GM19438 (cell line): ENCODE measurements around the gene APOH.

ENCODE experiments used
- ATAC-seq: cut with Tn5 transposase; IDR thresholded peaks from one replicate; pipeline ENCODE4 v1.9.1; 2021; ENCODE audit warnings: low read depth; ENCODE audit not compliant: unreplicated experiment

APOH gene

GRCh38 chr17:66200685-66201092 is 28.5 kb downstream of the APOH start:
- no peak for ATAC-seq

DNA sequence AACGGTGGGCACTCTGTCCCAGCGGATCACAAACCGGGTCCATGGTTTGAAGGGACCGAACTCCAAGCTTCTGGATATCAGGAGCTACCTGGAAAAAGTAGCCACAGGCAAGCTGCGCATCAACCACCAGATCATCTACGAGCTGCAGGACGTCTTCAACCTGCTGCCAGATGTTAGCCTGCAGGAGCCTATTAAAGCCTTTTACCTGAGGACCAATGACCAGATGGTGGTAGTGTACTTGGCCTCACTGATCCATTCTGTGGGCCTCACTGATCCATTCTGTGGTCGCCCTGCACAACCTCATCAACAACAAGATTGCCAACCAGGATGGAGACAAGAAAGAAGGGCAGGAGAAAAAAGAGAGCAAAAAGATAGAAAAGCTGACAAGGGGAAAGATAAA is 31.0 kb downstream of the APOH start:
- no peak for ATAC-seq

- no peak for ATAC-seq
These were observed 36.9 kb downstream of the APOH start for GRCh38 chr17:66192378-66192687.

DNA sequence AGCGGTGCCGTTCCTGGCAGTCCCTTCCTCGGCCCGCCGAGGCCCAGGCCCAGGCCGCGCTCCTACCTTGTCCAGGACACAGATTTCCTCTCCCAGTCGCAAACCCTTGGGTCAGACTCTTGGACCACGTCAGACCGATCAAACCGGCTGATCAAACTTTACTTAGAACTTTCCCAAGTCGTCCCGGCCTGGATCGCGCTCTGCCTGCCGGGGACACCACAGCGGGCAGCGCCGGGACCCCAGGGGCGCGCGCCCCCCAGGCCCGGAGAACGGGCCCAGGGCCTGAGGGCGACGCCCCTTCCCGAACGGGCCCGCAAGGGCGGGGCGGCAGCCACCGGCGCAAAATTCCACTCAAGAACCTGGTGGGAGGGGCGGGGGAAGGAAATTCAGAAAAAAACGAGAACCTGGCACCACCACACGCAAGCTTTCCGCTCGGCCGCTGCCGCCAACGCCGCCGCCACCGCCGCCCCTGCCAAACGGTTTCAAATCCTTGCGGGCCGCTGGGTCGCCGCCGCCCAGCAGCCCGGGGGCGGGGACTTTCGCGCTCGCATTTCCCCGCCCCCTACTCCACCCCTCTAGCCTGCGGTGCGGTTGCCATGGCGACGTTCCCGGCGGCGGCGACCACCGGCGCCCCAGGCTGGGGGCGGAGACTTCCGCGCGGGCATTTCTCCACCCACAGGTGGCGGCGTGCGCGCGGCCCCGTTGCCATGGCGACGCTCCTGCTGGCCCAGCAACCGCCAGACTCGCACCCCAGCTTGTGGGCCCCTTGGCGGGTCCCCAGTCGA is 37.4 kb downstream of the APOH start, which contains the start of gene CEP112:
Gene CEP112, minus strand, starts transcription at position 541 of the 785 bp plus-strand sequence.
- peak; percentile 64 for ATAC-seq

- no peak for ATAC-seq
These were observed 38.2 kb downstream of the APOH start for GRCh38 chr17:66190738-66191592.

GRCh38 chr17:66187718-66188117 is 41.5 kb downstream of the APOH start:
- no peak for ATAC-seq

DNA sequence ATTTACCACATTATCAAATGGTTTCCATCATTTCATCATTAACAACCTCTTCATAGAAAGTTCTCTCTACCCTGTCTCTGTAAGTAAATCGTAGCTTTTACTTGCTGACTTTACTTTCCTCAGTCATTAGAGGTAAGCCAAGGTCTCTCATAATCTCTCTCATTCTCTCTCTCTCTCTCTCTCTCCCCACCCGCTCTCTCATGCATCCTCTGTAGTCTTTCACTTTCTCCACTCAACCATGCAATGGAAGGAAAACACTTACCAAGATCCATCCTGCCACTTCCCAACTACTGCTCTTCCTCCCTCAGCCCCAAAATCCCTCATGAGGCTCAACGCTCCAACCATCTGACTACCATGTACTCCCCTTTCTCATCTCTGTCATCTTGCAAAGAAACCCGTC is 43.4 kb downstream of the APOH start:
- no peak for ATAC-seq

DNA sequence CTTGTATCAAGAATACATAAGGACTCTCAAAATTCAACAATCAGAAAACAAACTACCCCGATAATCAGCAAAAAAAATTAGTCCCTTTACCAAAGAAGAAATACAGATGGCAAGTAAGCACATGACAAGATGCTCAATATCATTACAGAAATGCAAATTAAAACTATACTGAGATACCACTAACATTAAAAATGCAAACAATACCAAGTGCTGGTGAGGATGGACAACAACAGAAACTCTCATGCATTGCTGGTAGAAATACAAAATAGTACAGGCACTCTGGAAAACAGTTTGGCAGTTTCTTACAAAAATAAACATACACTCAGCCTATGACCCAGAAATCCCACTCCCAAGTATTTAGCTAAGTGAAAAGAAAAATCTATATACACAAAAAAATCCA is 44.8 kb downstream of the APOH start:
- ATAC-seq, result no peak

- ATAC-seq, result no peak
These were observed 45.7 kb downstream of the APOH start for GRCh38 chr17:66183529-66183928.

GRCh38 chr17:66178642-66179041 is 50.6 kb downstream of the APOH start:
- no peak for ATAC-seq

DNA sequence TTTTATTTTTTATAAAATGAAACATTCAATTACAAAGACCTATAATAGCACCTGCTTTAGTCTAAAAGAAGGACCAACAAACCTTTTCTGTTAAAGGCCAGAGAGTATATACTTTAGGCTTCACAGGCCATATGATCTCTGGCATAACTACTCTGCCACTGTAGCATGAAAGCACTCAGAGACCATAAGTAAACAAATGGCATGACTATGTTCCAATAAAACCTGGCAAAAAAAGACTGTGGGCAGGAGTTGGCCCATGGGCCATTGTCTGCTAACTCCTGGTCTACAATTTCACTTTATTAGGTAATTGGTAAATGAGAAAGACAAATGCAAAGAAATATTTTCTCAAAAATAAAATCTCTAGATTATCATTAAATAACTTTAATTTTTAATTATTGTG is 52.2 kb downstream of the APOH start:
- ATAC-seq, result no peak

- ATAC-seq, result no peak
These were observed 53.3 kb downstream of the APOH start for GRCh38 chr17:66175892-66176291.

- no peak for ATAC-seq
These were observed 56.5 kb downstream of the APOH start for GRCh38 chr17:66172691-66173223.

- no peak for ATAC-seq
These were observed 57.1 kb downstream of the APOH start for GRCh38 chr17:66172144-66172543.

GRCh38 chr17:66171692-66172091 is 57.5 kb downstream of the APOH start:
- ATAC-seq, result no peak

DNA sequence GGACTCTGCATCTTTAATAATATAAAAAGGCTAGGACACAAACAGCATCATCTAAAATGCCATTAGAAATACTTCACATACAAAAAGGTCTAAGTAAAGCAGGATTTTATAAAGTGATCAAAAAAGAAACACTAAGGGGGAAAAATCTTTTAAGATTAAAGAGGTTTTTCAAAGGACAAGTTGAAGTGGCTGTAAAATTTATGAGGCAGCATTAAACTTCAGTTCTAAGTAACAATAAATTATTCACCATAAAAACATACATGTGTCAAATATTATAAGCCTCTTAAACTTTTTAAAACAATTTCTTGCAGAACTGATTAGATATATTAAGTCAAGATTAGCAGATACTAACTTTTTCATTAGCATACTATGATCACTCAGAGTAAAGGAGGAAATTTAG is 58.0 kb downstream of the APOH start:
- no peak for ATAC-seq

GRCh38 chr17:66169839-66170238 is 59.4 kb downstream of the APOH start:
- ATAC-seq, result no peak

GRCh38 chr17:66167189-66167815 is 61.9 kb downstream of the APOH start:
- ATAC-seq, result no peak

- no peak for ATAC-seq
These were observed 63.6 kb downstream of the APOH start for GRCh38 chr17:66165537-66166123.
